H1 (cell line): ENCODE results near the gene OSCP1. TPM values are rescaled to one million over a fixed set of nuclear protein-coding genes. Genes with fewer than 3 reads are reported as not detected.

Experiments used
- ASH2L ChIP-seq: fragments of 200-600, 300-600 bp; sonication (generic); IDR thresholded peaks from one replicate; pipeline ENCODE4 v1.7.1; 2017; ENCODE audit warnings: low read length
- BCL11A ChIP-seq, 2 experiments: IDR thresholded peaks; one replicate each; pipeline ENCODE4 v1.6.1; 2011; ENCODE audit warnings: low read depth in 2 of 2, low read length in 2 of 2, mild to moderate bottlenecking in 2 of 2
- BRCA1 ChIP-seq: IDR thresholded peaks from 2 replicates; pipeline ENCODE4 v1.6.1; 2012; ENCODE audit warnings: low read depth, low read length, improper control_type of control experiment
- CBX5 ChIP-seq: fragments of 300-800, 300-1000 bp; sonication (generic); IDR thresholded peaks from 2 replicates; pipeline ENCODE4 v1.7.1; 2016; ENCODE audit warnings: antibody characterized with exemption, low read length, low read depth
- CHD2 ChIP-seq: IDR thresholded peaks from 2 replicates; pipeline ENCODE4 v1.6.1; 2012; ENCODE audit warnings: low read length, improper control_type of control experiment
- EZH2 ChIP-seq: fragments of 200-600 bp; sonication (generic); IDR thresholded peaks from 2 replicates; pipeline ENCODE4 v1.7.1; 2012; ENCODE audit warnings: low read depth, mild to moderate bottlenecking, moderate library complexity, low read length, inconsistent platforms; ENCODE audit not compliant: severe bottlenecking
- HDAC6 ChIP-seq: IDR thresholded peaks from one replicate; pipeline ENCODE4 v1.7.1; 2012; ENCODE audit warnings: low read depth, mild to moderate bottlenecking, inconsistent platforms, low read length, moderate library complexity
- JUND ChIP-seq: IDR thresholded peaks from 2 replicates; pipeline ENCODE4 v1.6.1; 2011; ENCODE audit warnings: mild to moderate bottlenecking, improper control_type of control experiment, low read length
- POLR2A ChIP-seq, 2 experiments: IDR thresholded peaks; 1 replicate in 1 of 2; 2 replicates in 1 of 2; pipeline ENCODE4 v1.6.1; 2011; ENCODE audit warnings: low read depth in 2 of 2, low read length in 2 of 2, mild to moderate bottlenecking in 2 of 2; ENCODE audit errors: control extremely low read depth in 1 of 2
- RFX5 ChIP-seq: IDR thresholded peaks from 2 replicates; pipeline ENCODE4 v1.6.1; 2011; ENCODE audit warnings: low read depth, low read length, improper control_type of control experiment, borderline replicate concordance
- RXRA ChIP-seq: IDR thresholded peaks from 2 replicates; pipeline ENCODE4 v1.6.1; 2011; ENCODE audit warnings: low read depth, mild to moderate bottlenecking, low read length, moderate library complexity; ENCODE audit not compliant: insufficient read depth
- SAP30 ChIP-seq: fragments of 300-600 bp; sonication (generic); IDR thresholded peaks from 2 replicates; pipeline ENCODE4 v1.7.1; 2012; ENCODE audit warnings: low read length, moderate library complexity, mild to moderate bottlenecking, inconsistent platforms; ENCODE audit not compliant: insufficient read depth, insufficient replicate concordance
- SIN3A ChIP-seq, 2 experiments: IDR thresholded peaks in 1 of 2; conservative IDR thresholded peaks in 1 of 2; 2 replicates each; pipeline ENCODE4 v1.6.1; 2011 to 2012; ENCODE audit warnings: low read length in 2 of 2, improper control_type of control experiment in 1 of 2, low read depth in 1 of 2, mild to moderate bottlenecking in 1 of 2
- SIRT6 ChIP-seq: IDR thresholded peaks from one replicate; pipeline ENCODE4 v1.7.1; 2012; ENCODE audit warnings: low read length, inconsistent platforms
- SUZ12 ChIP-seq: fragments of 200-600 bp; sonication (generic); IDR thresholded peaks from 2 replicates; pipeline ENCODE4 v1.6.1; 2012; ENCODE audit warnings: mild to moderate bottlenecking, inconsistent platforms, low read length, moderate library complexity, mixed read lengths
- TAF1 ChIP-seq: IDR thresholded peaks from 2 replicates; pipeline ENCODE4 v1.6.1; 2011; ENCODE audit warnings: mild to moderate bottlenecking, low read depth, low read length
- TAF7 ChIP-seq: optimal IDR thresholded peaks from 2 replicates; pipeline ENCODE3; 2011; ENCODE audit warnings: low read depth, mild to moderate bottlenecking, inconsistent platforms, low read length, moderate library complexity, borderline replicate concordance
- TCF12 ChIP-seq: IDR thresholded peaks from 2 replicates; pipeline ENCODE4 v1.6.1; 2011; ENCODE audit warnings: low read depth, mild to moderate bottlenecking, low read length
- TEAD4 ChIP-seq: IDR thresholded peaks from 2 replicates; pipeline ENCODE4 v1.6.1; 2012; ENCODE audit warnings: low read depth, low read length, inconsistent platforms, mixed read lengths
- polyA plus RNA-seq, 7 experiments: library from polyadenylated mRNA; depleted of rRNA in 3 of 7; stranded (reverse) in 5 of 7; unstranded in 2 of 7; fragments of >200 nt in 5 of 7; fragments of 200-250 nt in 2 of 7; gene quantifications; 1 replicate in 5 of 7; 2 replicates in 1 of 7; 4 replicates in 1 of 7; pipeline versions ENCODE4 v1.2.1 to v1.2.3, GENCODE V29; 2011 to 2013; ENCODE audit warnings: missing spikeins in 2 of 7, mixed read lengths in 2 of 7
- total RNA-seq: library from RNA; stranded (reverse); fragmentation: NEBNext Ultra II Directional; extraction: Animal tissue kit (Norgen Biotek cat#: 25700); gene quantifications from 2 replicates; pipeline ENCODE4 v1.2.1, GENCODE V29; 2021
- TF ChIP-seq, protein P1 (sequence below): IDR thresholded peaks from 2 replicates; pipeline ENCODE4 v1.6.1; 2011; ENCODE audit warnings: low read length, improper control_type of control experiment
- TF ChIP-seq, protein P2 (sequence below): IDR thresholded peaks from 2 replicates; pipeline ENCODE4 v1.6.1; 2012; ENCODE audit warnings: low read length, inconsistent platforms

The OSCP1 gene
- total and polyA plus RNA-seq, 2 of the 8 experiments (the other 6 are each of a cell fraction or from before 2014, with no cell fraction given), result 1.8 to 3.3 TPM

GRCh38 chr1:36463803-36464604, 13.8 kb upstream of the OSCP1 start, which contains the start of gene MRPS15 (continued):
- peak; percentile 74 for TF ChIP-seq TEAD4
- peak; percentile 96 for TF ChIP-seq TAF1
- 0 out of 2 replicates have a peak, but pooled peaks have one; percentile 7 for TF ChIP-seq TCF12
- TF ChIP-seq, protein P1, sequence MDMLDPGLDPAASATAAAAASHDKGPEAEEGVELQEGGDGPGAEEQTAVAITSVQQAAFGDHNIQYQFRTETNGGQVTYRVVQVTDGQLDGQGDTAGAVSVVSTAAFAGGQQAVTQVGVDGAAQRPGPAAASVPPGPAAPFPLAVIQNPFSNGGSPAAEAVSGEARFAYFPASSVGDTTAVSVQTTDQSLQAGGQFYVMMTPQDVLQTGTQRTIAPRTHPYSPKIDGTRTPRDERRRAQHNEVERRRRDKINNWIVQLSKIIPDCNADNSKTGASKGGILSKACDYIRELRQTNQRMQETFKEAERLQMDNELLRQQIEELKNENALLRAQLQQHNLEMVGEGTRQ, result no peak
- TF ChIP-seq SUZ12, result no peak
- TF ChIP-seq JUND, result peak; percentile 92
- TF ChIP-seq RFX5, result no peak
- TF ChIP-seq CHD2, result peak; percentile 7; the same call in 1 of the 2 replicates
- TF ChIP-seq HDAC6, result no peak
- TF ChIP-seq EZH2, result no peak
- no peak for TF ChIP-seq SIRT6
- TF ChIP-seq TAF7, result peak; percentile 83
- TF ChIP-seq, protein P2, sequence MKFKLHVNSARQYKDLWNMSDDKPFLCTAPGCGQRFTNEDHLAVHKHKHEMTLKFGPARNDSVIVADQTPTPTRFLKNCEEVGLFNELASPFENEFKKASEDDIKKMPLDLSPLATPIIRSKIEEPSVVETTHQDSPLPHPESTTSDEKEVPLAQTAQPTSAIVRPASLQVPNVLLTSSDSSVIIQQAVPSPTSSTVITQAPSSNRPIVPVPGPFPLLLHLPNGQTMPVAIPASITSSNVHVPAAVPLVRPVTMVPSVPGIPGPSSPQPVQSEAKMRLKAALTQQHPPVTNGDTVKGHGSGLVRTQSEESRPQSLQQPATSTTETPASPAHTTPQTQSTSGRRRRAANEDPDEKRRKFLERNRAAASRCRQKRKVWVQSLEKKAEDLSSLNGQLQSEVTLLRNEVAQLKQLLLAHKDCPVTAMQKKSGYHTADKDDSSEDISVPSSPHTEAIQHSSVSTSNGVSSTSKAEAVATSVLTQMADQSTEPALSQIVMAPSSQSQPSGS, result peak; percentile 92
- TF ChIP-seq CBX5, result no peak
- TF ChIP-seq ASH2L, result peak; percentile 100
- no peak for TF ChIP-seq BRCA1
- TF ChIP-seq SIN3A (conservative IDR thresholded peaks at IDR 0.05 in 1 of 2, IDR thresholded peaks at IDR 0.05 in 1 of 2; ENCODE audit: low read depth in 1 of 2, low read length in 2 of 2), result peak; percentile 28 to 92; a peak in 1 of 4 replicates
- peak; percentile 82 for TF ChIP-seq SAP30
- TF ChIP-seq RXRA, result no peak
- TF ChIP-seq POLR2A (IDR thresholded peaks at IDR 0.05; ENCODE audit: control extremely low read depth in 1 of 2, low read depth in 2 of 2, low read length in 2 of 2), result peak; percentile 36 to 96
- no peak for TF ChIP-seq BCL11A (IDR thresholded peaks at IDR 0.05; ENCODE audit: low read depth in 2 of 2, low read length in 2 of 2)
